K562 (cell line): ENCODE data around the gene WDR18. TPM values are rescaled to one million over a fixed set of nuclear protein-coding genes. Genes with fewer than 3 reads are reported as not detected.

ENCODE experiments used
- COPS2 ChIP-seq: fragments of 450-650 bp; conservative IDR thresholded peaks from 2 replicates; pipeline ENCODE4 v1.6.1; 2016; ENCODE audit warnings: mild to moderate bottlenecking, moderate library complexity
- HLTF ChIP-seq: fragments of 450-650 bp; IDR thresholded peaks from 2 replicates; pipeline ENCODE4 v1.6.1; 2016
- PCBP1 ChIP-seq: fragments of 200-400 bp; formaldehyde crosslinking; IDR thresholded peaks from 2 replicates; pipeline ENCODE4 v1.6.1; 2018; ENCODE audit warnings: mild to moderate bottlenecking, low read depth, low read length; ENCODE audit not compliant: poor library complexity, severe bottlenecking
- polyA plus RNA-seq, 8 experiments: library from polyadenylated mRNA; depleted of rRNA in 4 of 8; stranded (reverse) in 5 of 8; unstranded in 3 of 8; fragments of >200 nt; fragmentation: Nextera tagmentation in 2 of 8; fragmentation: Illumina TruSeq in 1 of 8; extraction: Ambion mirVana in 2 of 8; extraction: Trizol in 1 of 8; gene quantifications; 2 replicates each; pipeline versions ENCODE4 v1.2.1 to v1.2.3, GENCODE V29; 2011 to 2014; ENCODE audit warnings: inconsistent platforms in 1 of 8, missing spikeins in 1 of 8
- total RNA-seq, 7 experiments: library from RNA; depleted of rRNA in 6 of 7; stranded (reverse); fragments of >200 nt in 6 of 7; fragmentation: Illumina TruSeq in 2 of 7; extraction: Trizol in 2 of 7; gene quantifications; 2 replicates each; pipeline versions ENCODE4 v1.2.1 to v1.2.3, GENCODE V29; 2011 to 2021; ENCODE audit warnings: low replicate concordance in 1 of 7
- TF ChIP-seq, protein P1 (sequence below): fragments of 450-650 bp; IDR thresholded peaks from 2 replicates; pipeline ENCODE4 v1.6.1; 2016; ENCODE audit warnings: mild to moderate bottlenecking, moderate library complexity
- TF ChIP-seq, protein P2 (sequence below): sonication (generic); formaldehyde crosslinking; IDR thresholded peaks from 2 replicates; pipeline ENCODE4 v1.8.0; 2022; ENCODE audit warnings: mild to moderate bottlenecking, low read depth, missing genetic modification reagents

The WDR18 gene
- total and polyA plus RNA-seq, 9 of the 15 experiments (the other 6 are each of a cell fraction or from before 2014, with no cell fraction given): 0.65 to 181 (median 30.1) TPM

DNA sequence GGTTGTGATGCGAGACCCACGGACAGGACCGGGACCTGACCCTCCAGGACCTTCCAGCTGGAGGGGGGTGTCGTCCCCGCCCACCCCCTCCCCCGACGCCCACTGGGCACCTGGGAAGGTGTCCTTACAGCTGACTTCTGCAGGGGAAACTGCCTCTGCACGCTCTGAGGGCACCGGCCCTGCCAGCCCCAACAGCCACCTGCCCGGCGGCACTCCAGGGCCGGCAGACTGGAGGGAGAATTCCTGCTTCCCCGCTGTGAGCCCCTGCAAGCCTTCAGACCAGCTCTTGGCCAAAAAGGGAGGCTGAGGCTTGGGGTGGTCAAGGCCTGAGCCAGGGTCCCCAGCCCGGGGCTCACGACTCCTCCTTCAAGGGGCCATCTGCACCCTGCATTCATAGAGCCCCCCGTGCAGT is 43.5 kb downstream of the WDR18 start (continued):
- TF ChIP-seq, protein P1, sequence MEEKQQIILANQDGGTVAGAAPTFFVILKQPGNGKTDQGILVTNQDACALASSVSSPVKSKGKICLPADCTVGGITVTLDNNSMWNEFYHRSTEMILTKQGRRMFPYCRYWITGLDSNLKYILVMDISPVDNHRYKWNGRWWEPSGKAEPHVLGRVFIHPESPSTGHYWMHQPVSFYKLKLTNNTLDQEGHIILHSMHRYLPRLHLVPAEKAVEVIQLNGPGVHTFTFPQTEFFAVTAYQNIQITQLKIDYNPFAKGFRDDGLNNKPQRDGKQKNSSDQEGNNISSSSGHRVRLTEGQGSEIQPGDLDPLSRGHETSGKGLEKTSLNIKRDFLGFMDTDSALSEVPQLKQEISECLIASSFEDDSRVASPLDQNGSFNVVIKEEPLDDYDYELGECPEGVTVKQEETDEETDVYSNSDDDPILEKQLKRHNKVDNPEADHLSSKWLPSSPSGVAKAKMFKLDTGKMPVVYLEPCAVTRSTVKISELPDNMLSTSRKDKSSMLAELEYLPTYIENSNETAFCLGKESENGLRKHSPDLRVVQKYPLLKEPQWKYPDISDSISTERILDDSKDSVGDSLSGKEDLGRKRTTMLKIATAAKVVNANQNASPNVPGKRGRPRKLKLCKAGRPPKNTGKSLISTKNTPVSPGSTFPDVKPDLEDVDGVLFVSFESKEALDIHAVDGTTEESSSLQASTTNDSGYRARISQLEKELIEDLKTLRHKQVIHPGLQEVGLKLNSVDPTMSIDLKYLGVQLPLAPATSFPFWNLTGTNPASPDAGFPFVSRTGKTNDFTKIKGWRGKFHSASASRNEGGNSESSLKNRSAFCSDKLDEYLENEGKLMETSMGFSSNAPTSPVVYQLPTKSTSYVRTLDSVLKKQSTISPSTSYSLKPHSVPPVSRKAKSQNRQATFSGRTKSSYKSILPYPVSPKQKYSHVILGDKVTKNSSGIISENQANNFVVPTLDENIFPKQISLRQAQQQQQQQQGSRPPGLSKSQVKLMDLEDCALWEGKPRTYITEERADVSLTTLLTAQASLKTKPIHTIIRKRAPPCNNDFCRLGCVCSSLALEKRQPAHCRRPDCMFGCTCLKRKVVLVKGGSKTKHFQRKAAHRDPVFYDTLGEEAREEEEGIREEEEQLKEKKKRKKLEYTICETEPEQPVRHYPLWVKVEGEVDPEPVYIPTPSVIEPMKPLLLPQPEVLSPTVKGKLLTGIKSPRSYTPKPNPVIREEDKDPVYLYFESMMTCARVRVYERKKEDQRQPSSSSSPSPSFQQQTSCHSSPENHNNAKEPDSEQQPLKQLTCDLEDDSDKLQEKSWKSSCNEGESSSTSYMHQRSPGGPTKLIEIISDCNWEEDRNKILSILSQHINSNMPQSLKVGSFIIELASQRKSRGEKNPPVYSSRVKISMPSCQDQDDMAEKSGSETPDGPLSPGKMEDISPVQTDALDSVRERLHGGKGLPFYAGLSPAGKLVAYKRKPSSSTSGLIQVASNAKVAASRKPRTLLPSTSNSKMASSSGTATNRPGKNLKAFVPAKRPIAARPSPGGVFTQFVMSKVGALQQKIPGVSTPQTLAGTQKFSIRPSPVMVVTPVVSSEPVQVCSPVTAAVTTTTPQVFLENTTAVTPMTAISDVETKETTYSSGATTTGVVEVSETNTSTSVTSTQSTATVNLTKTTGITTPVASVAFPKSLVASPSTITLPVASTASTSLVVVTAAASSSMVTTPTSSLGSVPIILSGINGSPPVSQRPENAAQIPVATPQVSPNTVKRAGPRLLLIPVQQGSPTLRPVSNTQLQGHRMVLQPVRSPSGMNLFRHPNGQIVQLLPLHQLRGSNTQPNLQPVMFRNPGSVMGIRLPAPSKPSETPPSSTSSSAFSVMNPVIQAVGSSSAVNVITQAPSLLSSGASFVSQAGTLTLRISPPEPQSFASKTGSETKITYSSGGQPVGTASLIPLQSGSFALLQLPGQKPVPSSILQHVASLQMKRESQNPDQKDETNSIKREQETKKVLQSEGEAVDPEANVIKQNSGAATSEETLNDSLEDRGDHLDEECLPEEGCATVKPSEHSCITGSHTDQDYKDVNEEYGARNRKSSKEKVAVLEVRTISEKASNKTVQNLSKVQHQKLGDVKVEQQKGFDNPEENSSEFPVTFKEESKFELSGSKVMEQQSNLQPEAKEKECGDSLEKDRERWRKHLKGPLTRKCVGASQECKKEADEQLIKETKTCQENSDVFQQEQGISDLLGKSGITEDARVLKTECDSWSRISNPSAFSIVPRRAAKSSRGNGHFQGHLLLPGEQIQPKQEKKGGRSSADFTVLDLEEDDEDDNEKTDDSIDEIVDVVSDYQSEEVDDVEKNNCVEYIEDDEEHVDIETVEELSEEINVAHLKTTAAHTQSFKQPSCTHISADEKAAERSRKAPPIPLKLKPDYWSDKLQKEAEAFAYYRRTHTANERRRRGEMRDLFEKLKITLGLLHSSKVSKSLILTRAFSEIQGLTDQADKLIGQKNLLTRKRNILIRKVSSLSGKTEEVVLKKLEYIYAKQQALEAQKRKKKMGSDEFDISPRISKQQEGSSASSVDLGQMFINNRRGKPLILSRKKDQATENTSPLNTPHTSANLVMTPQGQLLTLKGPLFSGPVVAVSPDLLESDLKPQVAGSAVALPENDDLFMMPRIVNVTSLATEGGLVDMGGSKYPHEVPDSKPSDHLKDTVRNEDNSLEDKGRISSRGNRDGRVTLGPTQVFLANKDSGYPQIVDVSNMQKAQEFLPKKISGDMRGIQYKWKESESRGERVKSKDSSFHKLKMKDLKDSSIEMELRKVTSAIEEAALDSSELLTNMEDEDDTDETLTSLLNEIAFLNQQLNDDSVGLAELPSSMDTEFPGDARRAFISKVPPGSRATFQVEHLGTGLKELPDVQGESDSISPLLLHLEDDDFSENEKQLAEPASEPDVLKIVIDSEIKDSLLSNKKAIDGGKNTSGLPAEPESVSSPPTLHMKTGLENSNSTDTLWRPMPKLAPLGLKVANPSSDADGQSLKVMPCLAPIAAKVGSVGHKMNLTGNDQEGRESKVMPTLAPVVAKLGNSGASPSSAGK: no peak
- TF ChIP-seq, protein P2, sequence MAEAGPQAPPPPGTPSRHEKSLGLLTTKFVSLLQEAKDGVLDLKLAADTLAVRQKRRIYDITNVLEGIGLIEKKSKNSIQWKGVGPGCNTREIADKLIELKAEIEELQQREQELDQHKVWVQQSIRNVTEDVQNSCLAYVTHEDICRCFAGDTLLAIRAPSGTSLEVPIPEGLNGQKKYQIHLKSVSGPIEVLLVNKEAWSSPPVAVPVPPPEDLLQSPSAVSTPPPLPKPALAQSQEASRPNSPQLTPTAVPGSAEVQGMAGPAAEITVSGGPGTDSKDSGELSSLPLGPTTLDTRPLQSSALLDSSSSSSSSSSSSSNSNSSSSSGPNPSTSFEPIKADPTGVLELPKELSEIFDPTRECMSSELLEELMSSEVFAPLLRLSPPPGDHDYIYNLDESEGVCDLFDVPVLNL (CRISPR knock-in tag): 0 out of 2 replicates have a peak, but pooled peaks have one; percentile 44
- TF ChIP-seq COPS2 (no peak), HLTF (no peak), PCBP1 (peak; percentile 17)
